COLO829 (cell line): ENCODE measurements around the gene GABRP.
"Not testable (repeated sequence)": the region's sequence is repeated elsewhere in the genome, so short reads cannot be mapped to it uniquely, and the experiment has no call there.

Source experiments
- DNase-seq: peaks from one replicate; pipeline ENCODE4 v3.0.0; 2012; ENCODE audit warnings: low spot score

GABRP gene

GRCh38 chr5:170792878-170793277 is 9.4 kb downstream of the GABRP start:
- DNase-seq = no peak

DNA sequence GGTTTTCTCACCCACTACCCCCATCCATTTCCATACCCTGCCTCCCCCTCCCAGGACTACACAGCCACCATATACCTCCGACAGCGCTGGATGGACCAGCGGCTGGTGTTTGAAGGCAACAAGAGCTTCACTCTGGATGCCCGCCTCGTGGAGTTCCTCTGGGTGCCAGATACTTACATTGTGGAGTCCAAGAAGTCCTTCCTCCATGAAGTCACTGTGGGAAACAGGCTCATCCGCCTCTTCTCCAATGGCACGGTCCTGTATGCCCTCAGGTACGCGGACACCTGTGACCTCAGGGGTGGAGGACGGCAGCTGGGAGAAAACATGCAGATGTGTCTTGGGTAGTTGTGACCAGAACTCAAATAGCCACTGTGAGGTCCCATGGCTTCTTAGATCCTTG is 11.6 kb downstream of the GABRP start:
- no peak for DNase-seq

GRCh38 chr5:170805666-170806065 is 22.1 kb downstream of the GABRP start:
- DNase-seq = no peak

- peak; percentile 75 for DNase-seq
Measured at GRCh38 chr5:170809551-170809950, 26.0 kb downstream of the GABRP start.

DNA sequence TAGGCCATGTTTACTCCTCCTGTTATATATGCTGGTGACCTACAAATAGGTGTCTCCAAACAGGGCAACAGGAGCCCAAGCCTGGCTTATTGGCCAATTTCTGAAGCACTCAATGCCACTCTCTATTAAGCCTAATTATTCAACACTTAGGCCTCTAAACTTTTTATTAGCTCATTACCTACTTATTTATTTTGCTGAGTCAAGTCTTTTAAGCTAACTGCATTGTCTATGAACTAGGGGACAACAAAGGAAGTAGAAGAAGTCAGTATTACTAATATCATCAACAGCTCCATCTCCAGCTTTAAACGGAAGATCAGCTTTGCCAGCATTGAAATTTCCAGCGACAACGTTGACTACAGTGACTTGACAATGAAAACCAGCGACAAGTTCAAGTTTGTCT is 28.2 kb downstream of the GABRP start:
- DNase-seq = no peak

- DNase-seq = no peak
Measured at GRCh38 chr5:170813231-170813630, 29.7 kb downstream of the GABRP start.

DNA sequence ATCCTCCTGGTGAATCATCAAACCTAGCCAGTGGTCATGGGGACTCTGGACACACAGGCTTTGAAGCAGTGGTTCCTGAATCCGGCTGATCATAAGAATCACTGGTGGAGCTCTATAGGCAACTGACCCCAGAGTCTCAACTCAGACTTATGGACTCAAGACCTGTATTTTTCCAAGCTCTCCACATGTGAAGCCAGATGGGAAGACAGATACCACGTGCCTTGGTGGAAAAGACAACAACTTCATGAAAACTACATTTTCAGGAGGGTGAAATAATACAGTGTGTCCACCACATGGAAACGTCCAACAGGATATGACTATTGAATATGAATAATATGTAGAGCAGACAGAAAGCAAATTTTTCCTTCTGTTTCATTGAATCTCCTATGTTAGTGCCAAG is 33.7 kb downstream of the GABRP start:
- no peak for DNase-seq

- no peak for DNase-seq
Measured at GRCh38 chr5:170818232-170818631, 34.7 kb downstream of the GABRP start.

GRCh38 chr5:170819824-170820223 is 36.3 kb downstream of the GABRP start:
- no peak for DNase-seq

DNA sequence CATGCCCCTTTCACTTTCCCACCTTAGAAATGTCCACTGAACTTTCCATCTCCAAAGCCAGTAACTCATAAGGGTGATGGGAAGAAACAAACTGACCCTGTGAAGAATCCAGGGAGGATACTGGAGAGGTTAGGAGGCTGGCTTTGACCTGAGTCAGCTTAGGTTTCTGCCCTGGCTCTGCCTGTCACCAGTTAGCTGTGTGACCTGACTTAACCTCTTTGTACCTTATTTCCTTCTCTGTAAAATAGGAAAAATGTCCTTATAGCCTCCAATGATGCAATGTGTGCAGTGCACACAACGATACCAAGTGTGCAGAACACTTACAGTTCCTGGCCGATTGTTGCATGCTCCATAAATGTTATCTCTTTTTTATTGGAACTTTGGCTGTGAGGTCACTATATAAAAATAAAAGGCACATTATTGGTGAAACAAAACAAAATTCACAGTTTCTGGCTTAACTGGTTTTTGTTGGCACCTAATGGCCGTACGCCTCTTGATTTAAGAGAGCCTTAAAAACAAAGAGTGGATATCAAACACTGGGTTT is 37.8 kb downstream of the GABRP start:
- DNase-seq = no peak

DNA sequence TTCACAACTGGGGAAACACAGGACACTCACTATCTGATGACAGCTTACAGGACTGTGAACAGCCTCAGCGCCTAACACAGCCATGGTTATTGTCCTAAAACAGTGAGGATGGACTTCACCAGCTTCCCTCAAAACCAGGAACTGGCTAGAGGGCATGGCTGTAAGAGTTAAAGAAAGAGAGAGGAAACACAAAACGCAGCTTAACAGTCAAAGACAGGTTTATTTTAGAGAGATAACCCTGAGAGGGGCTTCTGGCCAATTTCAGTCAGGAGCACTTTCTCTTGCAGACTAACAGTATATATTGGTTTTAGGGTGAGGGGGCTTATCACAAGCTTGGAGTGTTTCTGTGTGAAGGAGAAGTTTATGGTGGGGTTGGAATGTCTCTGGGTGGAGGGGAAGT is 42.6 kb downstream of the GABRP start:
- no peak for DNase-seq

DNA sequence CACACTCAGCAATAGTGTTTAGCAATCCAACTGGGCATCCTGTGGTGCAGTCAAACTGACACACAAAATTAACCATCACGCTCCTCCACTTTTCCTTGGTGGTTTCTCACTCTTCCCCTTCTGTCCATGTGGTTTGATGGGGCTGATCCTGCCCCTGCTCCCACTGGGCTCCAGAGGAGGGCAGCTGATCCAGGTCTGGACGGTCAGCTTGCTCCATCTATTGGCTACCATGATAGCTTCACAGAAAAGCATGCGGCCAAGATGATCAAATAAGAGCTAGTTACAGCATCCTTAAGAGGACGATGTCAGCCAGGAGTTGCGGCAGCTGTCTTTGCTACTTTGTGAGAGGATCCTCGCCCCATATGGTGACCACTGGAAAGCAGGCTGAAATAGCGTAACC is 48.7 kb downstream of the GABRP start:
- DNase-seq = no peak

DNA sequence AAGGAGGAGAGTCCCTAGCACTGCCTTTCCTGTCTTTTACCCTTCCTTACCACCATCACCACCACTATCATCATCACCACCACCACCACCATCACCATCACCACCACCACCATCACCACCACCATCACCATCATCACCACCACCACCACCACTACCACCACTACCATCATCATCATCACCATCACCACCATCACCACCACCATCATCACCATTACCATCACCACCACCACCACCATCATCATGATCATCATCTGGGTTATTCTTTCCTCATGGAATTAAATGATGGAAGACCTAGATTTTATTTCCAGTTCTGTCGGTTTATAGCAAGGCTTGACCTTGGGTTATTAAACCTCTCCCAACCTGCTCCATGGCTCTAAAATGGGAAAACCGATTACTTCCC is 50.5 kb downstream of the GABRP start:
- DNase-seq = not testable (repeated sequence)

DNA sequence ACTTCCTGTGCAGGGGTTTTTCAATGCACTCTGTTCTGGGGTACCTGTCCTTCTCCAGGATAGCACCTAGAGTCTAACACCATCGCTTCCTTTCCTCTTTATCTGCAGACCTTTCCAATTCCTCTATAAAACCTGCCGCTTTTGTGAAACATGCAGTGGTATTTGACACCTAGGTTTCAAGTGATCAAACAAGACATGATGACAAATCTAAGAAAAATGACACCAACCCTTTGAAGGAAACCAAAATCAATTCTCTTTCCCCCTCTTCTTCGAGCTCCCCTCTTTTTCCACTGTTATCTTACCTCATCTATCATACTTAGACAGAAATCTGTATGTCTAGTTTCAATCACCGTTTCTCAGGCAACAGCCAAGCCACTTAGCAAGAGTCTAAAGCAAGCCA is 52.7 kb downstream of the GABRP start:
- DNase-seq = no peak

DNA sequence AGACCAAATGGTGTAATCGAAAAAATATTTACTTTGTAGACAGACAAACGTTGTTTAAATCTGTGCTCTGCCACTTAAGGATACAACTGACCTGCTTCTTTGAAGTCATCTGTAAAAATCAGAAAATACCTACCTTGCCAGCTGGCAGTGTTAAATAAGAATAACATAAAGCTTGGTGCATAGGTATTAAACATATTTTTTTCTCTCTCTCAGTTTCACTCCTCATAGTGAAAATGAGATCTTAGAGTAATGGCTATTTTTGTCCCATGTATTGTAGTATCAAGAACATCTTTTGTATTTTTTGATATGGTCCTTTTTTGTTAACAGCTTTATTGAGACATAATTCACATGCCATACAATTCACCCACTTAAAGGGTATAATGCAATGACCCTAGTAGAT is 60.3 kb downstream of the GABRP start:
- DNase-seq = no peak

DNA sequence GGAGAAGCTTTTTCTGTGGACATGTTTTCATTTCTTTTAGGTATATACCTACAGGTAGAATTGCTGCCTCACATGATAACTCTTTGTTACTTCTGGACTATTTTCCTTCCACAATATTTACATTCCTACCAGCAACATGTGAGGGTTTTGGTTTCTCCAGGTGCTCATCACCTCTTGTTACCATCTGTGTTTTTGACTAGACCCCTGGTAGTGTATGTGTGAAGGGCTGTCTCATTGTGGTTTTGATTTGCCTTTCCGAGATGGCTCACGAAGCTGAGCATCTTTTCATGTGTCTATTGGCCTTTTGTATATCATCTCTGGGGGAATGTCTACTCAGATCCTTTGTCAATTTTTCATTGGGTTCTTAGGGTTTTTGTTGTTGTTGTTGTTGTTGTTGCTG is 61.1 kb downstream of the GABRP start:
- DNase-seq = no peak

GRCh38 chr5:170846416-170846815 is 62.9 kb downstream of the GABRP start:
- peak; percentile 54 for DNase-seq

GRCh38 chr5:170846846-170847245 is 63.3 kb downstream of the GABRP start:
- no peak for DNase-seq

GRCh38 chr5:170848033-170848432 is 64.5 kb downstream of the GABRP start:
- no peak for DNase-seq

- no peak for DNase-seq
Measured at GRCh38 chr5:170849374-170849773, 65.8 kb downstream of the GABRP start.

GRCh38 chr5:170854566-170854965 is 71.0 kb downstream of the GABRP start:
- no peak for DNase-seq

DNA sequence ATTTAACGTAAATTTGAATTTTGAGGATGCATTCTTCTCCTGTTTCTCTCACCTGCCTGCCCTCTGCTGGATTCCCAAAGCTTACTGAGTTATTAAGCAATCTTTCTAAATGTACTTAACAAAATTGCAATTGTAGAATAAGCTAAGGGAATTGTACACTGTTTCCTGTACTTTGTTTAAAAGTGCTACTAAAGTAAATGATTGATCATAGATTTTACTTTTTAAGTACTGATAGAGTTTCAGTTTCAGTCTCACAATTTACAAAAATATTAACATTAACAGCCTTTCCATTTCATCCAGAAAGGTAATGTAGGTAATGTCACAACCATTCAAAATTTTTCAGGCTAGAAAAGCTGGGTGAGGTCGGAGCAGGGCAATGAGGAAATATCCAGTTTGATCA is 73.5 kb downstream of the GABRP start:
- no peak for DNase-seq

GRCh38 chr5:170860415-170860814 is 76.9 kb downstream of the GABRP start:
- no peak for DNase-seq

GRCh38 chr5:170860818-170861666 is 77.5 kb downstream of the GABRP start:
- no peak for DNase-seq
